Gastroesophageal sphincter (tissue), 4 donors: ENCODE measurements around the gene ZCCHC3. TPM values are rescaled to one million over a fixed set of nuclear protein-coding genes. Genes with fewer than 3 reads are reported as not detected.

ENCODE experiments used
- ATAC-seq: fragments of 150-250 bp; one replicate; pipeline ENCODE4 v1.9.1; 2016; ENCODE audit warnings: mild to moderate bottlenecking, moderate library complexity
- H3K27ac ChIP-seq, 4 donors: fragments of 200-600 bp; sonication (generic) in 3 of 4; 1 replicate in 3 of 4; 2 replicates in 1 of 4; pipeline ENCODE4 v1.5.1; 2016 to 2019
- H3K27me3 ChIP-seq: fragments of 200-600 bp; sonication (generic); one replicate; pipeline ENCODE4 v1.5.1; 2019
- H3K36me3 ChIP-seq, 2 donors: fragments of 200-600 bp; sonication (generic); one replicate each; pipeline ENCODE4 v1.5.1; 2019; ENCODE audit warnings: control low read depth in 1 of 2
- H3K4me1 ChIP-seq, 3 donors: fragments of 200-600 bp; sonication (generic); 1 replicate in 2 of 3; 2 replicates in 1 of 3; pipeline ENCODE4 v1.5.1; 2016 to 2019; ENCODE audit warnings: control low read depth in 2 of 3
- H3K4me3 ChIP-seq, 2 donors: fragments of 200-600 bp; sonication (generic); one replicate each; pipeline ENCODE4 v1.5.1; 2019; ENCODE audit warnings: mild to moderate bottlenecking in 1 of 2, moderate library complexity in 1 of 2
- H3K9me3 ChIP-seq, 3 donors: fragments of 200-600 bp; sonication (generic); one replicate each; pipeline ENCODE4 v1.5.1; 2017 to 2019; ENCODE audit warnings: control low read depth in 2 of 3
- CTCF ChIP-seq, 4 experiments: fragments of 200-600 bp in 2 of 4; fragments of 450-650 bp in 2 of 4; sonication (generic) in 1 of 4; IDR thresholded peaks; one replicate each; pipeline ENCODE4 v1.5.1; 2017 to 2019; ENCODE audit warnings: antibody characterized with exemption in 4 of 4, mild to moderate bottlenecking in 2 of 4, moderate library complexity in 2 of 4
- EP300 ChIP-seq: sonication (generic); formaldehyde crosslinking; IDR thresholded peaks from one replicate; pipeline ENCODE4 v1.6.1; 2017; ENCODE audit warnings: antibody characterized with exemption, mild to moderate bottlenecking
- POLR2A ChIP-seq, 2 donors: fragments of 450-650 bp; IDR thresholded peaks; one replicate each; pipeline ENCODE4 v1.6.1; 2017; ENCODE audit warnings: antibody characterized with exemption in 2 of 2, mild to moderate bottlenecking in 2 of 2, moderate library complexity in 1 of 2
- POLR2AphosphoS5 ChIP-seq: sonication (generic); formaldehyde crosslinking; IDR thresholded peaks from one replicate; pipeline ENCODE4 v1.6.1; 2017; ENCODE audit warnings: antibody characterized with exemption
- WGBS, 2 donors: methylation state at CpG; one replicate each; pipeline ENCODE4 v1.1.5; 2018; ENCODE audit warnings: low coverage in 1 of 2; 5-methylcytosine and 5-hydroxymethylcytosine counted together
- total RNA-seq, 4 donors: library from RNA; depleted of rRNA; stranded (reverse); fragments of >200 nt; gene quantifications; one replicate each; pipeline ENCODE4 v1.1.0, GENCODE V29; 2016

Gene ZCCHC3
- total RNA-seq, 4 donors from 2014 or later, result 17.4 to 24.0 (median 21.4) TPM

DNA sequence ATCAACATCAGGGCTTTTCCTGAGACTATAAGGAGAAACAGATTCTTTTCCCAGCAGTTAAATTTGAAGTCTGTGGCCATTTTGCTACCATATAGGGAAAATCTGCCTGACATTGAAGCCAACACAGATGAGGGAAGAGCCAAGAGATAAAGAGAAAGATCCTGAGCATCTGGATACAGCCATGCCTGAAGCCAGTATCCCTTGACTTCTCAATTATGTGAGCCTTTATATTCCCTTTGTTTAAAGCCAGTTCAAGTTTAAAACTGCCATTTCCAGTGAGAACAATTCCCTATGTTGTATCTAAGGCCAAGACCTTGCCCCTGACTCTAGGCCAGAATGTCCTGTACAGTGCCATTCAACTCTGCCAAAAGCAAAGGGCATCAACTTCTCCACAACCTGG, 45.7 kb downstream of the ZCCHC3 start:
- TF ChIP-seq POLR2A (IDR thresholded peaks at IDR 0.05) (no peak), CTCF (IDR thresholded peaks at IDR 0.05) (no peak), POLR2AphosphoS5 (no peak), EP300 (no peak)
- ATAC-seq, result no peak

DNA sequence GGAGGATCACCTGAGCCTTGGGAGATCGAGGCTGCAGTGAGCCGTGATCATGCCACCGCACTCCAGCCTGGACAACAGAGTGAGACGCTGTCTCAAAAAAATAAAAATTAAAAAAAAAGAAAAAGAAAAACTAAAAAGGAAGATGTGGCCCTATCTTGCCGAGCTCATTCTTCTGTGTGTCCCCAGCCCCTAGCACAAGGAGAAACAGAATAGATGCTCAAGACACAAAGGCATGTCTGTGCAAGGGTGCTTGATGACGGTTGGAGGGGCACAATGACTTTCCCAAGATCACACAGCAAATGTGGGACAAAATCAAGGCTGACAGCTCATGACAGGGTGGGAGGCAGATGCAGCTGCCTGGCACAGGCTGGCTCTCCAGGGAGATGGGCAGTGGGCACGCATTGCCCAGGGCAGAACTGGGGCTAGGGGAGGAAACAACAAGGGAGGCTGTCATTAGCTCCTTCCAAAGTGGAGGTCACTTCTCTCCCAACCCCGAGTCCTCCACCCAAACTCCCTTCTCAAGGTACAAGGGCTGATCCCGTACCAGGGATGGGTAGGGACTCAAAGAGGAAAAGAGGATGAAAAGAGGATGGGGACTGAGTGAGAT, 48.8 kb downstream of the ZCCHC3 start:
- WGBS, 2 donors, result 0 to 84% methylated on average over 1 to 7 of the region's 9 CpGs
- Histone ChIP-seq H3K27me3 (no peaks in the 10 kb centered on the region), H3K36me3 (peaks cover 0 to 16% of the 10 kb centered on the region in 2 donors), H3K9me3 (no peaks in the 10 kb centered on the region), H3K4me3 (peak overlapping the region; percentile 48 to 65), H3K4me1 (peaks cover 0 to 40% (median 8%) of the 10 kb centered on the region in 3 donors), H3K27ac (peak overlapping the region; percentile 75 to 95 (median 92))
- no peak for ATAC-seq
- TF ChIP-seq POLR2AphosphoS5 (no peak), EP300 (no peak), CTCF (IDR thresholded peaks at IDR 0.05) (no peak), POLR2A (IDR thresholded peaks at IDR 0.05) (no peak)

More for the DNA sequence above, 45.7 kb downstream of the ZCCHC3 start:
- Histone ChIP-seq H3K27me3 (no peaks in the 10 kb centered on the region), H3K4me1 (peaks cover 0 to 24% (median 3%) of the 10 kb centered on the region in 3 donors), H3K27ac (no peak overlapping the region), H3K9me3 (no peaks in the 10 kb centered on the region), H3K36me3 (no peaks in the 10 kb centered on the region), H3K4me3 (no peak overlapping the region)

DNA sequence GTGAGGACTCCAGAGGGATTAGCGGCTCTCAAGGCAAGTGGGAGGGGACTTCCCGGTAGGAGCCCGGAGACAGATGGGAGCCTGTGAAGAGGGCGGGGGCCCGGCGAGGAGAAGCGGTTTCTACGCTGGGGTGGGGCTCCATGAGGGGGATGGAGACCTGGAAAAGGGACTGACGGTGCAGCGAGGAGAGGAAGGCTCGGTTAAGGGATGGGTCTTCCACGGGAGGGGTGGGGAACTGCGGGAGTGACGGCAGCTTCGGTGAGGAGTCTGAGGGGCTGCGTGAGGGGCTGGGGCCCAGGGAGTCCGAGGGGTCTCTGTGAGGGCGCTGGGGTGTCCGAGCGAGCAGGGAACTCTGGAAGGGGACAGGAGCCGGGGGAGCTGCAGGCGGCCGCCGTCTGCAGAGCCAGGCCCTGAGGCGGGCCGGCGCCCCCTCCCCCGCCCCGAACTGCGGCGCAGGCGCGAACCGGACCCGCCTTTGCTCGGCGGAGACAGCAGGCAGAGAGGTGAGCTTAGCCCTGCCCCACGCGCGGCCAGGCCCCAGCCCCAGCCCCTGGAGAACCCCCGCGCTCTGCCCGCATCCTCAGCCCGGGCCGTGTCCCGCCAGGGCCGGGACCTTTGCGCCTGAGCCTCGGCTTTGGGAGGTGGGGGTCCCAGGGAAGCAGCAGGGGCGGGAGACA, 49.4 kb downstream of the ZCCHC3 start, which contains the start of gene NRSN2:
TSS of gene NRSN2 (plus strand) at position 472 of the 677 bp plus-strand sequence. CDS start 2,533 bp downstream, outside the sequence.
- Histone ChIP-seq H3K36me3 (peaks cover 0 to 22% of the 10 kb centered on the region in 2 donors), H3K9me3 (no peaks in the 10 kb centered on the region), H3K27me3 (no peaks in the 10 kb centered on the region), H3K27ac (peak within 1 kb of the TSS; percentile 75 to 95 (median 92)), H3K4me1 (peaks cover 0 to 40% (median 8%) of the 10 kb centered on the region in 3 donors), H3K4me3 (peak within 1 kb of the TSS; percentile 48 to 65)
- TF ChIP-seq POLR2A (IDR thresholded peaks at IDR 0.05) (peak; percentile 31 to 50), CTCF (IDR thresholded peaks at IDR 0.05) (no peak), EP300 (no peak), POLR2AphosphoS5 (peak; percentile 12)
- ATAC-seq, result peak; percentile 62
- 0 to 1% methylated on average over 10 to 15 of the region's 50 CpGs for WGBS, 2 donors

GRCh38 chr20:347317-347639, 49.9 kb downstream of the ZCCHC3 start:
- Histone ChIP-seq H3K27ac (peak overlapping the region; percentile 75 to 95 (median 92)), H3K4me3 (peak overlapping the region; percentile 48 to 65), H3K4me1 (peaks cover 0 to 40% (median 8%) of the 10 kb centered on the region in 3 donors), H3K27me3 (no peaks in the 10 kb centered on the region), H3K9me3 (no peaks in the 10 kb centered on the region), H3K36me3 (peaks cover 0 to 26% of the 10 kb centered on the region in 2 donors)
- TF ChIP-seq POLR2AphosphoS5 (no peak), POLR2A (IDR thresholded peaks at IDR 0.05) (no peak), EP300 (no peak), CTCF (IDR thresholded peaks at IDR 0.05) (no peak)
- WGBS, 2 donors, result 0% methylated on average over 2 of the region's 19 CpGs; no CpG with 5 or more reads in 1 of the 2 donors
- ATAC-seq, result peak; percentile 5
